Limb (tissue), 2 donors: Measurements from ENCODE around the gene ITSN1.

Source experiments
- DNase-seq, 2 donors: peaks; one replicate each; pipeline ENCODE4 v3.0.0-alpha.2; 2016; ENCODE audit errors: extremely low spot score in 2 of 2

ITSN1 gene

DNA sequence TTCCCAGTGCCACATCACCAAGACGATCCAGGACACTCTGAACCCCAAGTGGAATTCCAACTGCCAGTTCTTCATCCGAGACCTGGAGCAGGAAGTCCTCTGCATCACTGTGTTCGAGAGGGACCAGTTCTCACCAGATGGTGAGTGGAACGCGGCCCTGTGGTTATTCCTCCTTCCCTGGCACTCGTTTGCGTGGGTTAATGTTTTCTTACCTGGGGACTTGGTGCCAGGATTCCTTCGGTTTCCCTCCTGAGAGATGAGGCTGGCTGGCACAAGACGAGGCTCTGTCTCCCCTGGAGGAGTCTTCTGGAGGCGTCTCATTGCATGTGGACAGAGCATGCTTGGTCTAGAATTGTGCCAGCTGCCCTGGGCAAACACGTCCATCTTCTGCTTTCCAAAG is 244.0 kb downstream of the ITSN1 start:
- no peak for DNase-seq

DNA sequence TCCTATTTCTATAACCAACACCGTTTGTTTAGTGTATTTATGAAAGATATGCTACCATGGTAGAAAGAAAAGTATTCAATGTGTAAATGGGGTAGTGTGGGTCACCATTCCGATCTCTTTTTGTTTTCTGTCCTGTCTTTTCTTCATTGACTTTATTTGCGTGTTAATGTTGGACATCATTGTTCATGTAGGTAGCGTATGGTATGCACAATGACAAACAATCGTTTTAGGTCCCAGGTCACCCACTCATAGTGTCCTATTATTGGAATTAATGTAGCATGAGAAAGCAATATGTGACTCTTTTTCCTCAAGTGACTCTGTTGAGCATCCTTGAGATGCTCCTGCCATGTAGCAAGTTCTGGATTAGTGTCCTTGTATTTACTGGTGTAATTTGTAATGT is 247.9 kb downstream of the ITSN1 start:
- DNase-seq, result no peak

DNA sequence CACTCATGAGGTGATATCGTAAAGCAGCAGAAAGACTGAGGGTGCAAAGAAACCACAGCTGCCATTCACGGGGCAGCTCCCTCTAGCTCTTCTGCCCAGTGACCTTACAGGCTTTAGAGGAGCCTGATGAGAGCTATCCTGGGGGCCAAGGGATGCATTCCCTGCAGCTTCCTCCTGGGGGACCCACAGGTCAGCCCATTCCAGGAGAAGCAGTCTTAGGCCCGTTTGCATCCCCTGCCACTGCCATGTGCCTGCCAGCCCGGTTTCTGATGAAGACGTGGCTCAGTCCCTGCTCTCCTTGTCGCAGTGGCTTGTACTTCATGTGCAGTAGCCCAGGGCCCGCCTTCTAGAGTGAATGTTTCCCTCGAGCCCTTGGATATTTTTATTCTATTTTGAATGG is 250.6 kb downstream of the ITSN1 start:
- DNase-seq, result no peak

DNA sequence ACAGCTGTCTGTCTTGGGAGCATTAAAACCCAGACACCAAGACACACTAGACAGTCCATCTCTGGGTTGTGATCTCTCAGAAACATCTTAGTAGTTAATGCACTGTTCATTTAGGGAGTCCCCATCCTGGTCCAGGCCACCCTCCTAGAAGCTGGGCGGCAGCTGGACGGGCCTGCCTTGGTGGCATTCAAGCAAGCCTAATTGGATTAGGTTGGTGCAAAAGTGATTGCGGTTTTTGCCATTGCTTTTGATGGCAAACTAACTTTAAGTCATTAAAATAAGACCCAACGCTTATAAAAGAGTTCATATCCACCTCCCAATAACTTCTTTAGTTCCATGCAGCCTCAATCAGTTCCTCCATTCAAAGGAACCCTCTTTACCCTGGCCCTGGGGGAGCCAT is 251.6 kb downstream of the ITSN1 start:
- DNase-seq, result no peak

DNA sequence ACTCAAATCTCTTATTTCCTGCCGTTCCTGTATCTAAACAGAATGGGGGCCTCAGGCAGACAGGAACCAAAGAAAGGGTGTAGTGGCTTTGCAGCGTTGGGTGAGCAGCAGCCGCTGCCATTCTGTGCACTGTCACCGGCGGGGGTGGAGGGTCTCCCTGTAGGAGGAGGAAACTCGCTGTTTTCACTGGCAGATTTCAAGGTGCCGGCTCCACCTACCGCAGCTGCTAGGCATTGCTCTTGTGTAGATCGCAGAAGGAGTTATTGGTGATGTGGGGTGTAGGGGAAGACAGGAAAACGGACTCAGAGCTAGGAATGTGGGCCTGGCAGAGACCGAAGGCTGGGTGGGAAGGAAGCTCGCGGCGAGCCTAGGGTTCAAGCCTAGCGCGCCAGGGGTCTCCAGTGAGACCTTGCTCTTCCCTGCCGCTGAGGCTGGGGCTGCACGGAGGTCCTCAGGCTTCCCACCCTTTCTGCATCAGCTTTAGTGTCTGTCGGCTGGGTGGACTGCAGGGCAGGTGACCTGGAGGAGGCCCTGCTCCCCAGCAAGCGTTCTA is 252.5 kb downstream of the ITSN1 start:
- DNase-seq, result peak; percentile 85 to 88

DNA sequence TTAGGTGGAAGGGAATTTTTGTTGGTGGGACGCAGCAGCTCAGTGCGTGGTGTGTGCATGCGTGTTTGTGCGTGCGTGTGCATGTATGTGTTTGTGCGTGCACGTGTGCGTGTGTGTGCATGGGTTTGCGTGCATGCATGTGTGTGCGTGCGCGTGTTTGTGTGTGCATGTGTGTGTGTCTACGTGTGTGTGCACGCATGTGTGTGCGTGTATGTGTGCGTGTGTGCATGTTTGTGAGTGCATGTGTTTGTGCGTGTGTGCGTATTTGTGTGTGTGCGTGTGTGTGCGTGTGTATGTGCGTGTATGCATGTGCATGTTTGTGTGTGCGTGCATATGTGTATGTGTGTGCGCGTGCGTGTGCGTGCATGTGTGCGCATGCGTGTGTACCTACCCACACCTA is 253.1 kb downstream of the ITSN1 start:
- DNase-seq, result no peak

DNA sequence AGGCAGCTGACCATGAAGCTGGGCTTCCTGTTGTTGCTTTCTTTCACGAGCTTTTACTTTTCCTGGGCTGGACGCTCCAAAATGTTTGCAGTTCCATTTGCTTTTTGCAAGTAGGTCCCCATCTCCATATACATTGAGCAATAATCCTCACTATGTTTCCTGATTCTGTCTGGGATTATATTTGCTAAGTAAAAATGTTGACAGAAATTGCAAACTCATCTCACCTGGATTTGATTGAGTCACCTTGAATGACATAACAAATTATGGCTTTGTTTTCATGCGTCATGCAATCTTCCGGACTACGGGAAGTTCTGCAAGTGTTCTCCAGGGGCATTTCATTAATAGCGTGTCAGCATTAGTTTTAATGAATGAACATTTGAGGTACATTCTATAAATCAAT is 254.4 kb downstream of the ITSN1 start:
- DNase-seq, result no peak

DNA sequence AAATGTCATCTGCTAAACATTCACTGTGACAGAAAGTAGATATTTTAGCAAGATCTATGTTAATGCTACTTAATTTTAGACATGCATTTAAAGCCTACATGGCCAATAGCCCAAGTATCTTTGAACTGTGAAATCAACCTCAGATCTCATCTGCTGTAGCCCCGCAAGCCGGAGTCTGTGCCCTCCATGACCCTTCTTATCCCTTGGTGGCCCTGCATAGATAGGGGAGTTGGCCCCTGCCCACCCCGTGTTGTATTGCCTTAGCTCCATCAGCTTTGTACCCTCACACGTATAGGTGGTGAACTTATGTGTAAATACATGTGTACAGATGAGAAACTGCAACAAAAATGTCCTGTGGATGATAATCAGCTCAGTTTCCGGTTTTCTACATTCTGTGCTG is 254.8 kb downstream of the ITSN1 start:
- no peak for DNase-seq

DNA sequence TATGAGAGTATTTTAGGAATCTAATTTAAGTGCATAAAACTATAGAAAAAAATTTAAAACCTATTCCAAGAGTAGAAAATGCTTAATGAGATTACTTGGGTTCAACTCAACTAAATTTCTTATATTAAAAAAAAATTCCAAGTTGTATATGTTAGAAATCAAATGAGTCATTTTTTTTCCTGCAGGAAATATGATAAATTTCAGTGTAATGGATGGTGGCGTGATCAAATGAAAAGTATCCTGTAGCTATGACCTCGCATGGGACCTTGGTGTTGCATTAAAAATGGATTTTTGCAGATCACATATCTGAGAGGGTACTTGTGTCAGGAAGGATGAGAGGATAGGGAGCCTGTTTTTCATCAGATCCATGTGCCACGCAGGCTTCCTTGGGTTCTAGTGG is 255.4 kb downstream of the ITSN1 start:
- no peak for DNase-seq

DNA sequence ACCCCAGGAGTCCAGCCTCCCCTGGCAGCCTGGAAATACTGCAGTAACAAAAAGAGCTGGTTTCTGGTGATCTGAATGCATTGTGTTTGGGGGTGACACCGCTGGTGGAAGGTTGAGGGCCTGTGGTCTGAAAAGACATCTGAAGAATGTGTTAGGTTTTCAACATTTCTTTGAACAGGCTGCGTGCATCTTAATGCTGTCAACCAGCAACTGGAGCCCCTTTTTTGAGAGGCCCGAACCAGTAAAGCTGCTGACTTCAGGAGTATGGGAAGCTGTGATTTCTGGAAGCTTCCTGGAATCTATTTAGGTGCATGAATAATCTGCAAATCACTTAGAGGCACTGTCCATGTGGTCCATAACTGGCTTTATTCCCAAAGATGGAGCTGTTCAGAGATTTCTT is 256.3 kb downstream of the ITSN1 start:
- no peak for DNase-seq

DNA sequence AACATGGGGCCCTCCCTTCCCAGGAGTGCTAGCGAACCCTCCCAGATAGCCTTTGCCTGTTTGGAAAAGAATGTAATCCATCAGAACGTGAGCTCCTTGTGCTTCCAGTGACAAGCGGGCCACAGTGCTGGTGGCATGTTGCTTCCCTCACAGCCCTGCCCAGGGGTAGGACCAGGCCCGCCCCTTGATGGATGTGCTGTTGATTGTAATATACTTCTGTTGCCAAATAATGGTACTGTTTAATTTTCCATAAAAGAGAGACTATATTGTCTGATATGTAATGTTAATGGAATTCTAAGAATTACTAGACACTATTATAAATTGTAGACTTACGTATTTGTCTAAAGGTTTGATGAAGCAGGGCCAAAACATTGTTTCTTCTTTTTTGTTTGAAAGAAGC is 256.9 kb downstream of the ITSN1 start:
- no peak for DNase-seq

DNA sequence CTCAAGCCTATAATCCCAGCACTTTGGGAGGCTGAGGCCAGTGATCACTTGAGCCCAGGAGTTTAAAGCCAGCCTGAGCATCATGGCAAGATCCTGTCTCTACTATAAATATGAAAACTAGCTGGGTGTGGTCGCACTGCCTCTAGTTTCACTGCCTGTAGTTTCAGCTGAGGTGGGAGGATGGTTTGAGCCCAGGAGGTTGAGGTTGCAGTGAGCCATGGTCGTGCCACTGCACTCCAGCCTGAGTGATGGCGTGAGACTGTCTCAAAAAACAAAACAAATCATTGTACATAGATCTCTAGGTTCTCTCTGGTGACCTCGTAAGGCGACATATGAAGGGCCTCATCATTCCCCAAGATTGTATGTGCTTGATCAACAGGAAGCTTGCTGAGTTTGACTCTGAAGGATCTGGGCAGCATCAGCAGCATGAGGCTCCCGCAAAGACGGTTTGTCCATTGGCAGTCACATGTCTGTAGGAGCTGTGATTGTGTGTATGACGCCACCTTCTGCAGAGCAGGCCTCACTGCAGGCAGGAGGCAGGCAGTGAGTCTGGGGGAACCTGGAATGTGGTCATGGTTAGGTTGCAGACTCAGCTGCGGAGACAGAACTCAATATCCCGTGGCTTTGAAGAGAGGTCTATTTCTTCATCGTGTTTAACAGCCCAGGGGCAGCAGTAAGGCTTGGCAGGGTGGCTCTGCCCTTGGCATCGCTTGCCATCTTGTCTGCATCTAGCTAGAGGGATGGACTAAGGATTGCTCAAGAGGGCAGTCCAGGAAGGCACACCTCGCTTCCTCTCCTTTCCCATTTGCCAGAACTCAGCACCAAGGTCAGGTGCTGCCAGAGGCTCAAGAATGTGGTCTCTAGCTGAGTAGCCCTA is 259.3 kb downstream of the ITSN1 start:
- DNase-seq, result peak in 1 of 2 donors; percentile 59

DNA sequence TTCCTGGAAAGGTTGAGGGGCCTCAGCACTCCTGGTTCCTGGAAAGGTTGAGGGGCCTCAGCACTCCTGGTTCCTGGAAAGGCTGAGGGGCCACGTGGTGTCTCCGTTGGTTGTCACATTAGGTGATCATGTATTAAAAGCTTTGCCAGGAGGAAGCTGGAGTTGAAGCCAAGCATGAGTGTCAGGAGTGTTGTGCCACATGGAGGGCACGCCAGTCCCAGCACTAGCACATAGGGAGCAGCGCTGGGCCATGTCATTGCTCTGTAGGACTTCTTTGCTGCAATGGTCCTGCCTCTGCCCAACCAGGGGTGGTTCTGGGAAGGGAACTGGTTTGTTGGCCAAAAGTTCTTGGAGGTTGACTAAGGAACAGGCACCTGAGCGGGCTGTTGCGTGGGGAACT is 260.0 kb downstream of the ITSN1 start:
- no peak for DNase-seq

DNA sequence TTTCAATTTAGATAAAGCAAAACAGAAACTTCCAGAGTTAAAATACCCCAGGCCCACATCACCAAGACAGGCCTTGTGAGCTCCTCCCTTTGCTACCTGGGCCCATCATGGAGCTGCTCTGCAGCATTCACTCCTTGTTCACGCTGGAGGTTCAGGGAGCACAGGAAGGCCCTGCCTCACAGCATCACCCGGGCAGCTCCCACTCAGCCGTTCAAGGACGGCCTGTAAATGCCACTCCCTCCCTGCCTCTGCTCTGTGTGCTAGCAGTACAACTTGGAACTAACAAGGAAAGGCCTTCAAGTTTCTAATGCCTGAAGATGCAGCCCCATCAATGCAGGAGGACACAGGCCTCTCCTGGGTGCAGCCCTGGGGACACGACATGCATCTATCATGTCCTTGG is 261.7 kb downstream of the ITSN1 start:
- DNase-seq, result no peak

DNA sequence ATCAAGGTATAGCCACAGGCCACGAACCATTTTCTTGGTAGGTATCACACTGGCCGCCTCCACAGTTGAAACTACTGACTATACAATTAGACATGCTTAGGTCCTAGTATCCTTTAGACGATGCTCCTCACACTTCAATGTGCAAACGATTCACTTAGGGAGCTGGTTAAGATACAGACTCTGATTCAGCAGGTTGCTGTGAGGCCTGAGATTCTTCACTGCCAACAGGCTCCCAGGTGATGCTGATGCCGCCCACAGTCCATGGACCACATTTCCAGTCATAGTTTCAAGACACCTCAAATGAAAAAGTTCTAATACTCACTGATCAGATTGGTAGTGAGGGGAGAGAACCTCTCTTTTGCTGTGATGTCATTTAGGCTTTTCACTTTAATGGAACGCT is 266.5 kb downstream of the ITSN1 start:
- DNase-seq, result no peak

DNA sequence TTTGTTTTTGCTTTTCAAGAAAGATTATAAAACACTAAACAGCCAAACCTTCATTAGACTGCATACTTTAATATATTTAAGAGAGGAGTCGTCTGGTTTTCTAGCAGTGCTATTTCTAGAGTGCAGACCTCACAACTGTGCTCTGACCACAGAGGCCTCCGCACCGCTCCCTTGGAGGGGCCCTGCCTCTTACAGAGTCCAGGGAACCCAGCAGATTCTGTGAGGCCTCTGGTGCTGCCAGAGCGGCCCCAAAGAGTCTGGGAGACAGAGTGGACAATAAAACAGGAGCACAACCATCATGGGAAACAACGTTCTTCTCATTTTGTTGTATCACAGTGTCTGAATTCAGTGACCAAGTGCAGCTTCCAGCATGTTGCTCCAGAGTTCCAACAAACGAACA is 267.5 kb downstream of the ITSN1 start:
- no peak for DNase-seq

DNA sequence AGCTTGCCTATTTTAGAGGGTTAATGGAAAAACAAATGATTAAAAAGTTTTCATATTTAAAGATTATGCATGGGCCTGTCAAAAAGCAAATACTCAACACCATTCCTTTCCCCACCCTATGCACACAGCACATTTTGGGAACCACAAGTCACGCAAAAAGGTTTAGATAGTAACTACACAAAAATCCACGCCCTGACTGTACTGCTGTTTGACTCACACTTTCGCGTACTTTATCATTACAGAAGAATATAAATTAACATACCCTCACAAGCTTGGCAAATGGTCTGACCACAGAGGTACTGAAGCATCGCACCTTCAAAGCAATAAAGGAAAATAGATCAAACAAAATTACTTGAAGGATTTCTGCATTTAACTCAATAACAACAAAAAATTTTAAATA is 271.9 kb downstream of the ITSN1 start:
- no peak for DNase-seq

DNA sequence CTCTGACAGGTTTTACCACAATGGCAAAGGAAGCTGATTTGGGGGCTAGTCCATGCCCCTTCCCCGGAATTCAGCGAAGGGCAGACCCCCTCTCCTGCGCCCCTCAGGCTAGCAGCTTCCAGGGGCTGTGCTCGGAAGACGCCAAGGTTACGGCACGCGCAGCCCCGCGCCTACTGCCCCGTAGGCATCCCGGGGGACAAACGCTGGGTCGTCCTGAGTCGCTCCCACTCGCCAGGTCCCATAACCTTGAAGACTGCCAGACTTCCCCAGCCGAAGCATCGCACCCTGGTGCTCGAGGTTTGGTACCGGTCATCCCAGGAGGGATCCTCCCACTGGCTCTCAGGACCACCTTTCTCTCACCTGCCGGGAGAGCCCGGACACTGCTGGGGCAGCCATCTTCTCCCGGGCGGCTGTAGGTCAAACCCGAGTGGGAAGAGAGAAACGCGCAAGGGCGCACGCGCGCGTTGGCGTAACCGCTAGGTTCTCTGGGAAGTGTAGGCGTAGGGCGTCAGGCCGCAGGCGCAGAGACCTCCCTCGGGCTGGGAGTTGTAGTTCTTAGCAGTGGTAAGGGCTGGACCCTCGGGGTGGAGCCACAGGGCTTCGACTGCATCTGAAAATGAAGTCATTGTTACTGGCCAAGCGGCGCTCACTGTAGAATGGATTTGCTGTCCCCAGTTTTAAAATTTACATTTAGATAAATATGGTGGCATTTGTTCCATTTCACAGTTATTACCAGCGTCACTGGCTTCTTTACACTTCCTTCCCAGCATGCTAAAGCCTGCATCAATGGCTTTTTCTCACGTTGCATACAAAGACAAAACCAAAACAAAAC is 273.3 kb downstream of the ITSN1 start, which contains the start of gene ATP5PO:
Gene ATP5PO (minus strand): TSS at position 437 of the 832 bp plus-strand sequence. CDS start 41 bp downstream, at position 396.
- peak; percentile 97 to 98 for DNase-seq

DNA sequence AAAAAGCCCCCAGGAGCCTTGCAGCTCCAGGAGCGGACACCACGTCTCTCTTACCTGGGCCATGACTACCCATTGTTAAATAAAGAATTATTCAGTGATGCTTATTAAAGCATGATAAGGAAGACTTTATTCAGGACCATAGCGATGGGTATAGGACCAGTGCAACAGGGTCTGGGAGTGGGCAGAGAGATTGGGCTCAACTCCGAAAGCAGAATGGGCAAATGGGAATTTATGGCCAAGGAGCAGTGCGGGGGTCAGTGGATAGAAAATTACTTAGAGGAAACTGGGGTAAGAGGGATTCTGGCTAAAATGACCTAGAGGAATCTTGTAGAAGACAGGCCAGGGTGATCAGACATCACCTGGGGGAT is 273.9 kb downstream of the ITSN1 start:
- no peak for DNase-seq

DNA sequence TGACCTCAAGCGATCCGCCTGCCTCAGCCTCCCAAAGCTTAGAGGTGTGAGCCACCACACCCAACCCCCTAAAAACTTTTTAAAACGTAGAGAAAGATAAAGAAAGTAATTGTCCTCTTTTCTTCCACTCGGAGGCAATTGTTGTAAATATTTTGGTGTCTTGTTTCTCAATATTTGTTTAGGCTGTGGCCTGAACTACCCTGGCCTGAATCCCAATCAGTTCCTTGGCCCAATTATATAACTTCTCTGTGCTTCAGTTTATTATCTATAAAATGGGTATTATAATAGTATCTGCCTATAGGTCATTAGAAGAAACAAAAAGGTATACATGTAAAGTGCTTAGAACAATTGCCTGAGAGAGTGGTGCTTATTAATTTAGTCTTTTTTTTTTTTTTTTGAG is 275.1 kb downstream of the ITSN1 start:
- no peak for DNase-seq

DNA sequence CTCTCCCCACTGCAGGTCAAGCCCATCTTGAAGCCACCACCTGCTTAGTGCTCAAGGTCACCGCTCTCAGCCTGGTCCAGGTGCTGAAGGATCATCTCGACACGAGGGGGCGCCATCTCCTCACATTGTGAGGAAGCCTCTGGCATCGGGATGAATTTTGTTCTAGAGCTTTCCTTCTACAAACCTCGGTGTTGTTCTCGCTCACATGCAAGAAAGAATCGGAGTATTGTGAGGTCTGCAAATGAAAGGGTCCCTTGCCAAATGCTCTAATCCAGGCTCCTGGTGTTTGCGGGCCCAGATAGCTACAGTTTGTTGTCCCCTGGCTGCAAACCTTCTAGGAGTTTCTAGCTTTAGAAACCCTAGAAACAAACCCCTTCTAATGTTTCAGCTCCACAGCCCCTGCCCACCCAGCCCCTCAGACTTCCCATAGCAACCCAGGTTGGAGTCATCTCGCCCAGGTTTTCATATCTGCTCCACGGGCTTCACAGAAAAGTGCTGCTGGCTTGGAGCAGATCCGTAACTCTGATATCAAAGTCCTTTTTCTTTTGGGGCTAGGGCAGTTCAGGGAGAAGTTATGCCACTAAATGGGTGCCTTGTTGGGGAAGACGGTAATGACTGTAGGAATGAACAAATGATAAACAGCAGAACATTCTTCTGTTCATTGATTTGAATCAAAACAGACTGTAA is 281.9 kb downstream of the ITSN1 start:
- peak; percentile 89 to 92 for DNase-seq

DNA sequence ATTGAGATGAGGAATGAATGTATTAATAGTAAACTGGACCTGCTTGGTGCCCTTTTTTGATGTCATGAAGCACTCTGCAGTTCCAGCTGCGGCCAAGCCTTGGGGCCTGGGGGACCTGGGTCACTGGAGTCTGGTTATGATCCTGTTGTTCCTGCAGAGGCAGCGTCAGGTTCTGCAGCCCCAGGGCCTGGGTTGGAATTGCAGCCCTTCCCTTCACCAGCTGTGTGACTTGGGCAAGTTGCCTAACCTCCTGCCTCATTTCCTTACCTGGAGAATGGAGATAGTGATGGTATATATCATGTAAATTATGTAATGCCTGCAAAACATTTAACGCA is 282.4 kb downstream of the ITSN1 start:
- no peak for DNase-seq
